K562 (cell line): ENCODE data around the gene DNER. TPM values are rescaled to one million over a fixed set of nuclear protein-coding genes. Genes with fewer than 3 reads are reported as not detected.

ENCODE experiments used
- ATAC-seq: fragments of 200-7000 bp; cut with Tn5 transposase; 3 replicates; pipeline ENCODE4 v1.9.1; 2020; ENCODE audit warnings: moderate library complexity
- BruUV-seq: library from RNA; stranded (reverse); fragments of 400-500 nt; replicated peaks from 2 replicates; lab custom pipeline; 2021; lab: Mats Ljungman, UMichigan
- CTCF ChIA-PET: fragments of 300-600 bp; formaldehyde crosslinking; extraction: SDS; loops from one replicate; lab custom pipeline; 2021; ENCODE audit warnings: low intra/inter-chr PET ratio; lab: Yijun Ruan, JAX
- POLR2A ChIA-PET: fragments of 300-600, 350-650 bp; sonication (Branson Sonifier 250); formaldehyde crosslinking; extraction: SDS; loops from one replicate; lab custom pipeline; 2021; ENCODE audit warnings: antibody characterized with exemption, inconsistent platforms; lab: Yijun Ruan, JAX
- DNase-seq, 4 experiments: peaks; one replicate each; pipeline versions ENCODE4 v3.0.0 to v3.0.0-alpha.2; 2011 to 2018; ENCODE audit warnings: low spot score in 3 of 4, mixed read lengths in 3 of 4; ENCODE audit errors: extremely low read depth in 1 of 4
- FAIRE-seq: peaks from 2 replicates; lab custom pipeline; 2011; peaks lifted over from hg19 to GRCh38; lab: Jason Lieb, UNC
- H2AFZ ChIP-seq: 2 replicates; pipeline ENCODE4 v1.6.0; 2011; ENCODE audit warnings: low read depth, low read length, control low read depth, inconsistent platforms
- H3K27ac ChIP-seq: fragments of 200-600 bp; 3 replicates; pipeline ENCODE4 v1.8.0; 2011; ENCODE audit warnings: low read depth, mild to moderate bottlenecking, control low read depth, inconsistent platforms, low read length, moderate library complexity, mixed read lengths; ENCODE audit errors: extremely low read depth
- H3K27me3 ChIP-seq, 2 experiments: fragments of 300-600 bp in 1 of 2; 2 replicates in 1 of 2; 3 replicates in 1 of 2; pipeline versions ENCODE4 v1.6.0 to v1.8.0; 2011; ENCODE audit warnings: inconsistent platforms in 2 of 2, low read length in 2 of 2, mild to moderate bottlenecking in 1 of 2, mixed read lengths in 1 of 2, moderate library complexity in 1 of 2; ENCODE audit not compliant: control insufficient read depth in 2 of 2, insufficient read depth in 2 of 2
- H3K36me3 ChIP-seq: fragments of 300-600 bp; 3 replicates; pipeline ENCODE4 v1.8.0; 2011; ENCODE audit warnings: mild to moderate bottlenecking, low read length, inconsistent platforms; ENCODE audit not compliant: control insufficient read depth, insufficient read depth
- H3K4me1 ChIP-seq, 2 experiments: fragments of 200-600 bp in 1 of 2; replicated peaks in 1 of 2; 2 replicates in 1 of 2; 3 replicates in 1 of 2; pipeline versions ENCODE4 v1.5.1 to v1.8.0; 2011; ENCODE audit warnings: inconsistent platforms in 2 of 2, low read length in 2 of 2, mild to moderate bottlenecking in 1 of 2, mixed read lengths in 1 of 2, moderate library complexity in 1 of 2; ENCODE audit not compliant: control insufficient read depth in 2 of 2, insufficient read depth in 2 of 2
- H3K4me2 ChIP-seq: 2 replicates; pipeline ENCODE4 v1.6.1; 2011; ENCODE audit warnings: low read length, control low read depth, inconsistent platforms, mixed read lengths; ENCODE audit not compliant: insufficient read depth
- H3K4me3 ChIP-seq: fragments of 200-600 bp; sonication (generic), shearing (Covaris generic); 2 replicates; pipeline ENCODE4 v1.5.1; 2016; ENCODE audit warnings: control low read depth, inconsistent platforms
- H3K79me2 ChIP-seq: fragments of 200-600 bp; 3 replicates; pipeline ENCODE4 v1.8.0; 2011; ENCODE audit warnings: low read length, inconsistent platforms; ENCODE audit not compliant: control insufficient read depth, insufficient read depth
- H3K9ac ChIP-seq, 2 experiments: 2 replicates each; pipeline versions ENCODE4 v1.6.0 to v1.6.1; 2011; ENCODE audit warnings: low read depth in 2 of 2, low read length in 2 of 2, control low read depth in 1 of 2, inconsistent platforms in 1 of 2, mild to moderate bottlenecking in 1 of 2, mixed read lengths in 1 of 2; ENCODE audit not compliant: insufficient read depth in 1 of 2
- H3K9me1 ChIP-seq: one replicate; pipeline ENCODE4 v1.6.0; 2011; ENCODE audit warnings: inconsistent platforms, mild to moderate bottlenecking, low read length, moderate library complexity; ENCODE audit not compliant: control insufficient read depth, insufficient read depth
- H3K9me3 ChIP-seq: replicated peaks from 2 replicates; pipeline ENCODE4 v1.5.1; 2011; ENCODE audit warnings: low read depth, low read length, inconsistent platforms; ENCODE audit not compliant: control insufficient read depth, insufficient read depth
- H4K20me1 ChIP-seq: replicated peaks from 2 replicates; pipeline ENCODE4 v1.6.1; 2011; ENCODE audit warnings: low read length, inconsistent platforms, mixed read lengths; ENCODE audit not compliant: control insufficient read depth, insufficient read depth
- ARID1B ChIP-seq: fragments of 450-650 bp; IDR thresholded peaks from 2 replicates; pipeline ENCODE4 v1.6.1; 2016; ENCODE audit warnings: antibody characterized with exemption, mild to moderate bottlenecking, inconsistent platforms
- SMAD2 ChIP-seq: fragments of 150-350 bp; IDR thresholded peaks from 2 replicates; pipeline ENCODE4 v1.6.1; 2014; ENCODE audit warnings: low read depth, mild to moderate bottlenecking, low read length
- SRSF1 ChIP-seq: fragments of 200-400 bp; formaldehyde crosslinking; IDR thresholded peaks from 2 replicates; pipeline ENCODE4 v1.6.1; 2017; ENCODE audit warnings: mild to moderate bottlenecking, low read depth, low read length, moderate library complexity
- TGIF2 ChIP-seq: sonication (generic); formaldehyde crosslinking; IDR thresholded peaks from 2 replicates; pipeline ENCODE4 v1.8.1; 2022; ENCODE audit warnings: mild to moderate bottlenecking, missing genetic modification reagents, moderate library complexity
- ZNF133 ChIP-seq: fragments of 250-450 bp; sonication (Bioruptor Pico); IDR thresholded peaks from 2 replicates; pipeline ENCODE4 v1.4.0; 2020; ENCODE audit warnings: mild to moderate bottlenecking
- ZNF282 ChIP-seq: sonication (generic); formaldehyde crosslinking; IDR thresholded peaks from 2 replicates; pipeline ENCODE4 v1.8.1; 2023; ENCODE audit warnings: missing genetic modification reagents
- ZNF785 ChIP-seq: fragments of 250-450 bp; sonication (Bioruptor Pico); IDR thresholded peaks from 2 replicates; pipeline ENCODE4 v1.4.0; 2020; ENCODE audit warnings: mild to moderate bottlenecking
- WGBS: fragments of 100-300 bp; shearing (Covaris generic); methylation state at CpG from one replicate; pipeline ENCODE4 v1.1.6; 2016; ENCODE audit warnings: low coverage, mixed read lengths; ENCODE audit not compliant: insufficient coverage; ENCODE audit errors: missing lambda C conversion rate; 5-methylcytosine and 5-hydroxymethylcytosine counted together
- in situ Hi-C: fragments of 300-500 bp; cut with MboI; formaldehyde crosslinking; loops from 4 replicates; pipeline ENCODE4 v1.15.0; 2018; ENCODE audit warnings: inconsistent platforms, mixed read lengths
- intact Hi-C: fragments of 100-400 bp; cut with micrococcal nuclease; formaldehyde crosslinking; loops from 2 replicates; pipeline ENCODE4 v1.14.2; 2022
- polyA plus RNA-seq, 8 experiments: library from polyadenylated mRNA; depleted of rRNA in 4 of 8; stranded (reverse) in 5 of 8; unstranded in 3 of 8; fragments of >200 nt; fragmentation: Nextera tagmentation in 2 of 8; fragmentation: Illumina TruSeq in 1 of 8; extraction: Ambion mirVana in 2 of 8; extraction: Trizol in 1 of 8; gene quantifications; 2 replicates each; pipeline versions ENCODE4 v1.2.1 to v1.2.3, GENCODE V29; 2011 to 2014; ENCODE audit warnings: inconsistent platforms in 1 of 8, missing spikeins in 1 of 8
- total RNA-seq, 7 experiments: library from RNA; depleted of rRNA in 6 of 7; stranded (reverse); fragments of >200 nt in 6 of 7; fragmentation: Illumina TruSeq in 2 of 7; extraction: Trizol in 2 of 7; gene quantifications; 2 replicates each; pipeline versions ENCODE4 v1.2.1 to v1.2.3, GENCODE V29; 2011 to 2021; ENCODE audit warnings: low replicate concordance in 1 of 7

DNER gene
- total and polyA plus RNA-seq, 9 of the 15 experiments (the other 6 are each of a cell fraction or from before 2014, with no cell fraction given): not detected

DNA sequence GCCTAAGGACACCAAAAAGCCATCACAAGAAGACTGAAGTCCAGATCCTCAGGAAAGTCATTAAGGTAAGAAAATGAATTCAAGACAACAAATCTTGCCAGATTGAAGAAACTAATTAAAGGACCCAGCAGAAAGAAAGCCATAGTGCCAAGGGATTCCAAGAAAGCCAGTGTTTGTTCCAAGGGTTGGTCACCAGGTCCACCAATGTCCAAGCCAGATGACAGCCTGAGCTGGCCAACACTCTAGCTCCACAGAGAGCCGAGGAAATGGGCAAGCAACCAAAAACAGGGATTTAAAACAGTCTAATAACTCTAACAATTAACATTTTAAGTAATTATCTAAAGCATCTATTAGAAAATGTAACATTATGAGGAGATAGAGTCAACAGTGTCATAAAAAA is 49.2 kb downstream of the DNER start (continued):
- TF ChIP-seq ARID1B: no peak
- no peak for TF ChIP-seq SRSF1

- no peaks in the 10 kb centered on the region for H3K9me3 ChIP-seq
- BruUV-seq: no TSS peak
- ATAC-seq: no peak
- CTCF ChIA-PET: no interaction called here
- H4K20me1 ChIP-seq: no peaks in the 10 kb centered on the region
- FAIRE-seq: no peak
- H3K36me3 ChIP-seq: no peaks in the 10 kb centered on the region
- DNase-seq: no peak
- H2AFZ ChIP-seq: no peak overlapping the region
- H3K79me2 ChIP-seq: no peaks in the 10 kb centered on the region
- no peak overlapping the region for H3K4me2 ChIP-seq
- H3K4me1 ChIP-seq: no peaks in the 10 kb centered on the region
- TF ChIP-seq ZNF133 (CRISPR knock-in tag): no peak
- POLR2A ChIA-PET: no interaction called here
- in situ Hi-C loops (no loop called here), intact Hi-C loops (no loop called here)
- 0% methylated on average over 3 of the region's 3 CpGs for WGBS
- no peak overlapping the region for H3K4me3 ChIP-seq
- no peaks in the 10 kb centered on the region for H3K27me3 ChIP-seq
- H3K9ac ChIP-seq: no peak overlapping the region
- no peak overlapping the region for H3K27ac ChIP-seq
- no peaks in the 10 kb centered on the region for H3K9me1 ChIP-seq
These were observed 52.9 kb downstream of the DNER start for GRCh38 chr2:229661478-229661877.

DNA sequence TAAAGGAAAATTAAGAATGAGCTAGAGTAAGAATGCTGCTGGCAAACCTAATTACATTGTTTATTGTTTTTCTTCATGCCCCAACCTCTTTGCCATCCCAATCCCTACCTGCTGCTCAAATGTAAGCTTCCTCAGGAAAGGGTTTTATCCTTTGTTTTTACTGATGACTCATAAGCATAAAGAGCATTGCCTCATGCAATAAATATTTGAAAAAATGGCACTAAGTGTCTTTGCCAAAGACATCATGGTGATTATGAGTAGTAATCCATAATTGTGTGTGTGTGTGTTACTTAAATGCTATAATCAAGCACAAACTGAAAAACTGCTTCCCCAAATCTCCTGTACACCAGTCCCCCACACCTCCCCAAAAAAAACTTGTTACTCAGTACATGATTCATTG is 53.4 kb downstream of the DNER start:
- Histone ChIP-seq H3K27ac (no peak overlapping the region), H2AFZ (no peak overlapping the region), H3K36me3 (no peaks in the 10 kb centered on the region), H3K27me3 (no peaks in the 10 kb centered on the region), H3K9ac (no peak overlapping the region), H3K4me3 (no peak overlapping the region), H3K9me3 (no peaks in the 10 kb centered on the region), H4K20me1 (no peaks in the 10 kb centered on the region), H3K4me2 (no peak overlapping the region), H3K79me2 (no peaks in the 10 kb centered on the region), H3K4me1 (no peaks in the 10 kb centered on the region), H3K9me1 (no peaks in the 10 kb centered on the region)
- no peak for DNase-seq
- BruUV-seq: no TSS peak
- no peak for FAIRE-seq
- no peak for ATAC-seq
- POLR2A ChIA-PET: no interaction called here
- intact Hi-C loops (no loop called here), in situ Hi-C loops (no loop called here)
- TF ChIP-seq ZNF785 (CRISPR knock-in tag) (no peak), TGIF2 (CRISPR knock-in tag) (no peak), ZNF282 (CRISPR knock-in tag) (no peak), SMAD2 (no peak)
- CTCF ChIA-PET: no interaction called here
